Peyer's patch (tissue), 4 donors: Measurements from ENCODE around the gene PLXDC1. TPM values are rescaled to one million over a fixed set of nuclear protein-coding genes. Genes with fewer than 3 reads are reported as not detected.

ENCODE experiments used
- DNase-seq, 3 donors: peaks; one replicate each; pipeline ENCODE4 v3.0.0-alpha.2; 2017 to 2019
- H3K27ac ChIP-seq, 4 donors: fragments of 200-600 bp; sonication (generic); one replicate each; pipeline ENCODE4 v1.5.1; 2016 to 2019
- H3K27me3 ChIP-seq, 2 donors: fragments of 200-600 bp; sonication (generic); one replicate each; pipeline ENCODE4 v1.5.1; 2019
- H3K36me3 ChIP-seq, 3 donors: fragments of 200-600 bp; sonication (generic); one replicate each; pipeline ENCODE4 v1.5.1; 2016 to 2019
- H3K4me1 ChIP-seq, 4 donors: fragments of 200-600 bp; sonication (generic); one replicate each; pipeline ENCODE4 v1.5.1; 2016 to 2019
- H3K4me3 ChIP-seq, 4 donors: fragments of 200-600 bp; sonication (generic); 1 replicate in 3 of 4; 2 replicates in 1 of 4; pipeline ENCODE4 v1.5.1; 2016 to 2019; ENCODE audit warnings: mild to moderate bottlenecking in 1 of 4
- H3K9me3 ChIP-seq, 4 donors: fragments of 200-600 bp; sonication (generic); one replicate each; pipeline ENCODE4 v1.5.1; 2016 to 2019; ENCODE audit warnings: mild to moderate bottlenecking in 1 of 4
- CTCF ChIP-seq, 6 experiments: fragments of 450-650 bp in 4 of 6; fragments of 200-600 bp in 2 of 6; sonication (generic) in 1 of 6; IDR thresholded peaks; one replicate each; pipeline ENCODE4 v1.5.1; 2017 to 2019; ENCODE audit warnings: antibody characterized with exemption in 6 of 6, mild to moderate bottlenecking in 3 of 6, moderate library complexity in 1 of 6
- POLR2A ChIP-seq, 2 donors: fragments of 450-650 bp; IDR thresholded peaks; one replicate each; pipeline ENCODE4 v1.5.1; 2017; ENCODE audit warnings: antibody characterized with exemption in 2 of 2, mild to moderate bottlenecking in 2 of 2, moderate library complexity in 2 of 2
- total RNA-seq, 4 donors: library from RNA; depleted of rRNA; stranded (reverse); fragments of >200 nt; gene quantifications; one replicate each; pipeline ENCODE4 v1.1.0, GENCODE V29; 2016

The PLXDC1 gene
- total RNA-seq, 4 donors from 2014 or later = 14.5 to 34.7 (median 18.2) TPM

- H3K4me3 ChIP-seq = no peak overlapping the region
- H3K27me3 ChIP-seq = no peaks in the 10 kb centered on the region
- TF ChIP-seq CTCF (IDR thresholded peaks at IDR 0.05) (no peak), POLR2A (IDR thresholded peaks at IDR 0.05) (no peak)
- no peaks in the 10 kb centered on the region for H3K9me3 ChIP-seq
- no peaks in the 10 kb centered on the region for H3K4me1 ChIP-seq
- no peaks in the 10 kb centered on the region for H3K36me3 ChIP-seq
- no peak for DNase-seq
- no peak overlapping the region for H3K27ac ChIP-seq
Observed at GRCh38 chr17:39104657-39105056, 46.8 kb downstream of the PLXDC1 start.

GRCh38 chr17:39104046-39104445 lies 47.4 kb downstream of the PLXDC1 start:
- Histone ChIP-seq H3K4me1 (peaks cover 0 to 6% (median 3%) of the 10 kb centered on the region in 4 donors), H3K27me3 (no peaks in the 10 kb centered on the region), H3K9me3 (no peaks in the 10 kb centered on the region), H3K27ac (no peak overlapping the region), H3K36me3 (no peaks in the 10 kb centered on the region), H3K4me3 (no peak overlapping the region)
- no peak for TF ChIP-seq POLR2A (IDR thresholded peaks at IDR 0.05)
- TF ChIP-seq CTCF (IDR thresholded peaks at IDR 0.05) = no peak
- no peak for DNase-seq

GRCh38 chr17:39101091-39101490 lies 50.3 kb downstream of the PLXDC1 start:
- no peak overlapping the region for H3K27ac ChIP-seq
- DNase-seq = no peak
- no peak for TF ChIP-seq POLR2A (IDR thresholded peaks at IDR 0.05)
- no peak overlapping the region for H3K4me3 ChIP-seq
- no peaks in the 10 kb centered on the region for H3K27me3 ChIP-seq
- H3K36me3 ChIP-seq = no peaks in the 10 kb centered on the region
- peaks cover 0 to 17% (median 14%) of the 10 kb centered on the region in 4 donors for H3K4me1 ChIP-seq
- H3K9me3 ChIP-seq = no peaks in the 10 kb centered on the region

GRCh38 chr17:39100530-39100929 lies 50.9 kb downstream of the PLXDC1 start:
- H3K9me3 ChIP-seq = no peaks in the 10 kb centered on the region
- DNase-seq = no peak
- TF ChIP-seq CTCF (IDR thresholded peaks at IDR 0.05) (no peak), POLR2A (IDR thresholded peaks at IDR 0.05) (no peak)
- no peaks in the 10 kb centered on the region for H3K27me3 ChIP-seq
- no peaks in the 10 kb centered on the region for H3K36me3 ChIP-seq
- peak overlapping the region in 1 of 4 donors; percentile 60 for H3K27ac ChIP-seq
- no peak overlapping the region for H3K4me3 ChIP-seq
- peaks cover 0 to 23% (median 18%) of the 10 kb centered on the region in 4 donors for H3K4me1 ChIP-seq

GRCh38 chr17:39099663-39100286 lies 51.7 kb downstream of the PLXDC1 start:
- Histone ChIP-seq H3K9me3 (no peaks in the 10 kb centered on the region), H3K27ac (peak overlapping the region in 3 of 4 donors; percentile 12 to 60 (median 39)), H3K4me1 (peaks cover 0 to 29% (median 20%) of the 10 kb centered on the region in 4 donors), H3K36me3 (no peaks in the 10 kb centered on the region), H3K27me3 (no peaks in the 10 kb centered on the region), H3K4me3 (no peak overlapping the region)
- TF ChIP-seq CTCF (IDR thresholded peaks at IDR 0.05) = no peak
- no peak for TF ChIP-seq POLR2A (IDR thresholded peaks at IDR 0.05)
- DNase-seq = peak in 1 of 3 donors; percentile 56

- H3K27me3 ChIP-seq = no peaks in the 10 kb centered on the region
- no peaks in the 10 kb centered on the region for H3K36me3 ChIP-seq
- no peak for DNase-seq
- TF ChIP-seq CTCF (IDR thresholded peaks at IDR 0.05) (no peak), POLR2A (IDR thresholded peaks at IDR 0.05) (no peak)
- no peak overlapping the region for H3K4me3 ChIP-seq
- peaks cover 0 to 30% (median 20%) of the 10 kb centered on the region in 4 donors for H3K4me1 ChIP-seq
- H3K9me3 ChIP-seq = no peaks in the 10 kb centered on the region
- H3K27ac ChIP-seq = no peak overlapping the region
Observed at GRCh38 chr17:39098588-39098987, 52.8 kb downstream of the PLXDC1 start.
